B cell (primary cell): Measurements from ENCODE around the gene PRR3. TPM values are rescaled to one million over a fixed set of nuclear protein-coding genes. Genes with fewer than 3 reads are reported as not detected.
"Not testable (repeated sequence)": the region's sequence is repeated elsewhere in the genome, so short reads cannot be mapped to it uniquely, and the experiment has no call there.

Source experiments
- ATAC-seq: fragments of 200-7000 bp; cut with Tn5 transposase; one replicate; pipeline ENCODE4 v1.10.0; 2021; ENCODE audit warnings: low read depth, mild to moderate bottlenecking, moderate number of reproducible peaks, moderate library complexity
- CTCF ChIA-PET: fragments of 350-600 bp; sonication (Branson Sonifier 250); formaldehyde crosslinking; loops from one replicate; lab custom pipeline; 2021; ENCODE audit warnings: antibody characterized with exemption, inconsistent platforms; lab: Charles Lee
- POLR2A ChIA-PET: fragments of 350-600 bp; sonication (Branson Sonifier 250); formaldehyde crosslinking; loops from one replicate; lab custom pipeline; 2021; ENCODE audit warnings: antibody characterized with exemption; lab: Charles Lee
- DNase-seq: peaks from one replicate; pipeline ENCODE4 v3.0.0; 2013
- H2AFZ ChIP-seq: 2 replicates; pipeline ENCODE4 v1.6.1; 2012; ENCODE audit warnings: mild to moderate bottlenecking, low read depth, low read length; ENCODE audit not compliant: insufficient read depth, poor library complexity, severe bottlenecking
- H3K27ac ChIP-seq, 2 donors: 1 replicate in 1 of 2; 2 replicates in 1 of 2; pipeline ENCODE4 v1.5.1; 2012 to 2013; ENCODE audit warnings: low read length in 2 of 2, mild to moderate bottlenecking in 2 of 2, moderate library complexity in 1 of 2
- H3K27me3 ChIP-seq, 4 experiments: fragments of 200-600 bp in 1 of 4; sonication (generic) in 1 of 4; replicated peaks in 1 of 4; 1 replicate in 2 of 4; 2 replicates in 2 of 4; pipeline versions ENCODE4 v1.6.1 to v1.7.0; 2013 to 2016; ENCODE audit warnings: low read length in 3 of 4, mild to moderate bottlenecking in 2 of 4, mixed read lengths in 1 of 4, moderate library complexity in 1 of 4; ENCODE audit not compliant: insufficient read depth in 4 of 4, control insufficient read depth in 3 of 4; ENCODE audit errors: control extremely low read depth in 1 of 4
- H3K36me3 ChIP-seq, 2 experiments: replicated peaks in 1 of 2; 1 replicate in 1 of 2; 2 replicates in 1 of 2; pipeline versions ENCODE4 v1.6.1 to v1.7.1; 2013; ENCODE audit warnings: low read length in 1 of 2; ENCODE audit not compliant: insufficient read depth in 2 of 2, control insufficient read depth in 1 of 2; ENCODE audit errors: control extremely low read depth in 1 of 2, extremely low read depth in 1 of 2
- H3K4me1 ChIP-seq, 2 donors: fragments of 200-600 bp in 1 of 2; sonication (generic) in 1 of 2; 1 replicate in 1 of 2; 2 replicates in 1 of 2; pipeline versions ENCODE4 v1.5.1 to v1.6.1; 2013 to 2017; ENCODE audit warnings: low read length in 2 of 2; ENCODE audit not compliant: control insufficient read depth in 2 of 2, insufficient read depth in 2 of 2
- H3K4me2 ChIP-seq: replicated peaks from 2 replicates; pipeline ENCODE3; 2012; ENCODE audit warnings: mild to moderate bottlenecking, low read depth, low read length; ENCODE audit not compliant: poor library complexity, severe bottlenecking
- H3K4me3 ChIP-seq, 5 experiments: fragments of 200-600 bp in 1 of 5; sonication (generic) in 1 of 5; 1 replicate in 3 of 5; 2 replicates in 2 of 5; pipeline versions ENCODE4 v1.5.1 to v1.7.0; 2011 to 2016; ENCODE audit warnings: low read length in 4 of 5, mild to moderate bottlenecking in 4 of 5, low read depth in 2 of 5, control low read depth in 1 of 5, moderate library complexity in 1 of 5; ENCODE audit not compliant: insufficient read depth in 1 of 5; ENCODE audit errors: control extremely low read depth in 1 of 5, extremely low read depth in 1 of 5
- H3K79me2 ChIP-seq: fragments of 200-600 bp; sonication (generic); one replicate; pipeline ENCODE4 v1.6.0; 2016; ENCODE audit warnings: low read length; ENCODE audit not compliant: control insufficient read depth, insufficient read depth
- H3K9ac ChIP-seq: fragments of 200-600 bp; sonication (generic); 2 replicates; pipeline ENCODE4 v1.6.1; 2017; ENCODE audit warnings: mild to moderate bottlenecking, low read length, moderate library complexity
- H3K9me3 ChIP-seq, 3 donors: one replicate each; pipeline versions ENCODE4 v1.6.1 to v1.7.1; 2013; ENCODE audit warnings: low read length in 2 of 3; ENCODE audit not compliant: control insufficient read depth in 2 of 3, insufficient read depth in 1 of 3; ENCODE audit errors: control extremely low read depth in 1 of 3
- H4K20me1 ChIP-seq: 2 replicates; pipeline ENCODE4 v1.6.0; 2012; ENCODE audit warnings: mild to moderate bottlenecking, low read length; ENCODE audit not compliant: insufficient read depth, control insufficient read depth, poor library complexity, severe bottlenecking
- H3K27ac Mint-ChIP-seq: one replicate; pipeline ENCODE4 v1.8.0; 2021; ENCODE audit warnings: mixed read lengths
- H3K27me3 Mint-ChIP-seq: one replicate; pipeline ENCODE4 v1.8.0; 2021; ENCODE audit warnings: mixed read lengths
- H3K4me1 Mint-ChIP-seq: one replicate; pipeline ENCODE4 v1.8.0; 2021; ENCODE audit warnings: mixed read lengths
- H3K4me3 Mint-ChIP-seq: one replicate; pipeline ENCODE4 v1.8.0; 2021; ENCODE audit warnings: mixed read lengths
- H3K9me3 Mint-ChIP-seq: one replicate; pipeline ENCODE4 v1.8.0; 2022; ENCODE audit warnings: mixed read lengths; ENCODE audit not compliant: insufficient read depth
- CTCF ChIP-seq: fragments of 200-600 bp; IDR thresholded peaks from one replicate; pipeline ENCODE4 v1.8.0; 2022; ENCODE audit warnings: antibody characterized with exemption, mild to moderate bottlenecking
- EZH2 ChIP-seq: IDR thresholded peaks from 2 replicates; pipeline ENCODE4 v1.6.1; 2012; ENCODE audit warnings: borderline replicate concordance, low read depth, mild to moderate bottlenecking, moderate library complexity, low read length; ENCODE audit not compliant: insufficient read depth, poor library complexity, severe bottlenecking
- WGBS: methylation state at CpG from one replicate; pipeline ENCODE4 v1.1.5; 2013; ENCODE audit warnings: missing lambda C conversion rate; ENCODE audit not compliant: insufficient coverage; 5-methylcytosine and 5-hydroxymethylcytosine counted together
- intact Hi-C: fragments of 100-400 bp; cut with micrococcal nuclease; formaldehyde crosslinking; loops from one replicate; pipeline ENCODE4 v1.10.0; 2022
- polyA plus RNA-seq: library from polyadenylated mRNA; depleted of rRNA; stranded (reverse); fragments of >200 nt; gene quantifications from 2 replicates; pipeline ENCODE4 v1.2.3, GENCODE V29; 2012
- total RNA-seq, 2 donors: library from RNA; stranded (reverse); fragments of 120-200 nt in 1 of 2; gene quantifications; 1 replicate in 1 of 2; 2 replicates in 1 of 2; pipeline versions ENCODE4 v1.2.3 to v1.2.4, GENCODE V29; 2013 to 2022

Gene PRR3
- total and polyA plus RNA-seq, 2 donors (not counting 1 experiment from before 2014, with no cell fraction given): 15.0 to 30.3 TPM

- intact Hi-C loops, H3K9ac ChIP-seq, H3K27ac ChIP-seq, ATAC-seq, H4K20me1 ChIP-seq, H3K79me2 ChIP-seq, H3K4me2 ChIP-seq, H3K4me3 ChIP-seq, H3K9me3 Mint-ChIP-seq, H3K27me3 Mint-ChIP-seq, H3K36me3 ChIP-seq, H3K27me3 ChIP-seq, DNase-seq: not testable (repeated sequence)
- ChIA-PET POLR2A (interaction anchor here (0.6 to 3.5 kb wide), 7 partner anchors 10 to 30 kb away, joined by 3 to 28 read pairs (median 10); no protein-coding TSS in a partner anchor), CTCF (interaction anchor here (0.8 to 11.9 kb wide), 6 partner anchors 9 to 35 kb away, joined by 3 to 140 read pairs (median 3); no protein-coding TSS in a partner anchor)
- H2AFZ ChIP-seq: peak overlapping the region; percentile 1
- peaks cover 10 to 41% of the 10 kb centered on the region in 2 donors for H3K4me1 ChIP-seq
- Mint-ChIP-seq H3K4me1 (peaks cover 61% of the 10 kb centered on the region), H3K27ac (peak overlapping the region; percentile 46), H3K4me3 (peak overlapping the region; percentile 2)
- 54% methylated on average over 19 of the region's 19 CpGs for WGBS
- H3K9me3 ChIP-seq: peaks cover 0 to 33% (median 0%) of the 10 kb centered on the region in 3 donors
Observed at GRCh38 chr6:30518505-30519145, 38.5 kb upstream of the PRR3 start.

- Mint-ChIP-seq H3K4me3 (no peak overlapping the region), H3K27ac (no peak overlapping the region), H3K4me1 (peaks cover 66% of the 10 kb centered on the region), H3K27me3 (no peaks in the 10 kb centered on the region), H3K9me3 (no peaks in the 10 kb centered on the region)
- Histone ChIP-seq H2AFZ (no peak overlapping the region), H3K36me3 (no peaks in the 10 kb centered on the region), H3K4me1 (peaks cover 8 to 32% of the 10 kb centered on the region in 2 donors), H3K9me3 (peaks cover 0 to 32% (median 0%) of the 10 kb centered on the region in 3 donors), H4K20me1 (no peaks in the 10 kb centered on the region), H3K4me2 (no peak overlapping the region), H3K27ac (no peak overlapping the region), H3K4me3 (no peak overlapping the region), H3K9ac (no peak overlapping the region), H3K27me3 (no peaks in the 10 kb centered on the region), H3K79me2 (no peaks in the 10 kb centered on the region)
- no peak for DNase-seq
- ChIA-PET CTCF (interaction anchor here (1.2 to 2.6 kb wide), 2 partner anchors 8 to 12 kb away, joined by 5 to 11 read pairs; no protein-coding TSS in a partner anchor), POLR2A (interaction anchor here (1.0 to 3.7 kb wide), 4 partner anchors 11 to 30 kb away, joined by 3 to 12 read pairs (median 5); no protein-coding TSS in a partner anchor)
- no peak for ATAC-seq
- WGBS: 97% methylated on average over 6 of the region's 6 CpGs
- intact Hi-C loops: no loop called here
- no peak for TF ChIP-seq CTCF
- no peak for TF ChIP-seq EZH2
Observed at GRCh38 chr6:30520522-30520921, 36.6 kb upstream of the PRR3 start.

- DNase-seq, H3K79me2 ChIP-seq, H3K9ac ChIP-seq, H2AFZ ChIP-seq, H3K27me3 ChIP-seq, ATAC-seq, H3K27ac Mint-ChIP-seq, H3K36me3 ChIP-seq, H3K27ac ChIP-seq, H3K4me3 ChIP-seq, intact Hi-C loops, H3K4me2 ChIP-seq, H3K9me3 Mint-ChIP-seq, H3K4me3 Mint-ChIP-seq, H3K27me3 Mint-ChIP-seq, H4K20me1 ChIP-seq: not testable (repeated sequence)
- ChIA-PET CTCF (interaction anchor here (0.7 to 2.6 kb wide), 5 partner anchors 9 to 36 kb away, joined by 3 to 11 read pairs (median 4); no protein-coding TSS in a partner anchor), POLR2A (interaction anchor here (1.0 to 3.7 kb wide), 4 partner anchors 11 to 31 kb away, joined by 3 to 12 read pairs (median 5); no protein-coding TSS in a partner anchor)
- H3K4me1 ChIP-seq: peaks cover 8 to 27% of the 10 kb centered on the region in 2 donors
- H3K9me3 ChIP-seq: peaks cover 0 to 29% (median 0%) of the 10 kb centered on the region in 3 donors
- WGBS: 93% methylated on average over 4 of the region's 7 CpGs
- peaks cover 67% of the 10 kb centered on the region for H3K4me1 Mint-ChIP-seq
Observed at GRCh38 chr6:30521082-30521481, 36.0 kb upstream of the PRR3 start.
